Left forelimb (tissue), 1 donor: Measurements from ENCODE around the gene PHETA1.
"Not testable (repeated sequence)": the region's sequence is repeated elsewhere in the genome, so short reads cannot be mapped to it uniquely, and the experiment has no call there.

ENCODE experiments used
- DNase-seq: peaks from one replicate; pipeline ENCODE4 v3.0.0-alpha.2; 2018; ENCODE audit warnings: low spot score

Gene PHETA1

GRCh38 chr12:111349748-111350520, 19.0 kb downstream of the PHETA1 start:
- no peak for DNase-seq

GRCh38 chr12:111349101-111349747, 19.7 kb downstream of the PHETA1 start:
- DNase-seq = no peak

- no peak for DNase-seq
Observed at GRCh38 chr12:111347891-111348644, 20.8 kb downstream of the PHETA1 start.

- no peak for DNase-seq
Observed at GRCh38 chr12:111344254-111344875, 24.5 kb downstream of the PHETA1 start.

- no peak for DNase-seq
Observed at GRCh38 chr12:111343181-111343580, 25.7 kb downstream of the PHETA1 start.

GRCh38 chr12:111342376-111342775, 26.5 kb downstream of the PHETA1 start:
- no peak for DNase-seq

- no peak for DNase-seq
Observed at GRCh38 chr12:111341426-111342065, 27.3 kb downstream of the PHETA1 start.

GRCh38 chr12:111340680-111341079, 28.2 kb downstream of the PHETA1 start:
- DNase-seq = not testable (repeated sequence)

GRCh38 chr12:111340231-111340630, 28.7 kb downstream of the PHETA1 start:
- DNase-seq = no peak

- DNase-seq = no peak
Observed at GRCh38 chr12:111339321-111339938, 29.5 kb downstream of the PHETA1 start.

- DNase-seq = no peak
Observed at GRCh38 chr12:111338096-111338495, 30.8 kb downstream of the PHETA1 start.

GRCh38 chr12:111337371-111337770, 31.5 kb downstream of the PHETA1 start:
- DNase-seq = no peak

GRCh38 chr12:111336411-111336810, 32.5 kb downstream of the PHETA1 start:
- not testable (repeated sequence) for DNase-seq

- DNase-seq = no peak
Observed at GRCh38 chr12:111335811-111336210, 33.1 kb downstream of the PHETA1 start.

- DNase-seq = not testable (repeated sequence)
Observed at GRCh38 chr12:111335301-111335700, 33.6 kb downstream of the PHETA1 start.

- no peak for DNase-seq
Observed at GRCh38 chr12:111334393-111334915, 34.4 kb downstream of the PHETA1 start.

GRCh38 chr12:111330800-111331752, 37.8 kb downstream of the PHETA1 start:
- no peak for DNase-seq

GRCh38 chr12:111328138-111328537, 40.8 kb downstream of the PHETA1 start:
- DNase-seq = no peak

- DNase-seq = no peak
Observed at GRCh38 chr12:111327474-111327873, 41.4 kb downstream of the PHETA1 start.
